GM12878 (cell line): ENCODE data around the gene RBMS3. TPM values are rescaled to one million over a fixed set of nuclear protein-coding genes. Genes with fewer than 3 reads are reported as not detected.

ENCODE experiments used
- ATAC-seq: fragments of 200-7000 bp; cut with Tn5 transposase; 3 replicates; pipeline ENCODE4 v1.9.1; 2020; ENCODE audit warnings: mild to moderate bottlenecking, moderate library complexity
- BruUV-seq: library from RNA; stranded (reverse); fragments of 400-500 nt; replicated peaks from 2 replicates; lab custom pipeline; 2021; lab: Mats Ljungman, UMichigan
- CTCF ChIA-PET: fragments of 300-600 bp; sonication (Branson Sonifier 250); formaldehyde crosslinking; extraction: SDS; loops from one replicate; lab custom pipeline; 2021; ENCODE audit warnings: inconsistent platforms; lab: Yijun Ruan, JAX
- POLR2A ChIA-PET: fragments of 350-600 bp; formaldehyde crosslinking; extraction: SDS; loops from one replicate; lab custom pipeline; 2021; ENCODE audit warnings: inconsistent platforms; lab: Charles Lee
- RAD21 ChIA-PET: fragments of 300-600 bp; sonication (Branson Sonifier 250); formaldehyde crosslinking; loops from one replicate; lab custom pipeline; 2023; ENCODE audit warnings: antibody characterized with exemption; ENCODE audit not compliant: unreplicated experiment; lab: Charles Lee
- SMC1A ChIA-PET: fragments of 300-600 bp; sonication (Branson Sonifier 250); formaldehyde crosslinking; loops from one replicate; lab custom pipeline; 2023; ENCODE audit not compliant: unreplicated experiment, uncharacterized antibody; lab: Charles Lee
- DNase-seq: peaks from one replicate; pipeline ENCODE4 v3.0.0-alpha.2; 2011; ENCODE audit warnings: low read depth, low spot score
- FAIRE-seq: peaks from 3 replicates; lab custom pipeline; 2011; peaks lifted over from hg19 to GRCh38; lab: Jason Lieb, UNC
- H2AFZ ChIP-seq: 2 replicates; pipeline ENCODE4 v1.6.0; 2011; ENCODE audit warnings: low read depth, low read length, control low read depth; ENCODE audit not compliant: control insufficient read depth
- H3K27ac ChIP-seq: 2 replicates; pipeline ENCODE4 v1.5.1; 2011; ENCODE audit warnings: control low read depth; ENCODE audit not compliant: control insufficient read depth, insufficient read depth
- H3K27me3 ChIP-seq, 2 experiments: replicated peaks in 1 of 2; 2 replicates each; pipeline versions ENCODE4 v1.6.0 to v1.6.1; 2011; ENCODE audit warnings: low read length in 1 of 2; ENCODE audit not compliant: control insufficient read depth in 2 of 2, insufficient read depth in 2 of 2
- H3K36me3 ChIP-seq, 2 experiments: 2 replicates each; pipeline ENCODE4 v1.5.1; 2011; ENCODE audit warnings: low read length in 1 of 2; ENCODE audit not compliant: control insufficient read depth in 2 of 2, insufficient read depth in 2 of 2
- H3K4me1 ChIP-seq: 2 replicates; pipeline ENCODE4 v1.6.1; 2011; ENCODE audit warnings: mild to moderate bottlenecking, low read length, moderate library complexity, mixed read lengths; ENCODE audit not compliant: control insufficient read depth, insufficient read depth
- H3K4me2 ChIP-seq: 2 replicates; pipeline ENCODE4 v1.6.0; 2011; ENCODE audit warnings: control low read depth; ENCODE audit not compliant: control insufficient read depth, insufficient read depth
- H3K4me3 ChIP-seq: fragments of 200-600 bp; sonication (generic); 2 replicates; pipeline ENCODE4 v1.5.1; 2016
- H3K79me2 ChIP-seq: 2 replicates; pipeline ENCODE4 v1.6.0; 2011; ENCODE audit warnings: low read length; ENCODE audit not compliant: control insufficient read depth, insufficient read depth
- H3K9ac ChIP-seq: 2 replicates; pipeline ENCODE4 v1.8.0; 2011; ENCODE audit warnings: low read length, control low read depth, mixed read lengths; ENCODE audit not compliant: control insufficient read depth, insufficient read depth
- H3K9me3 ChIP-seq: replicated peaks from 3 replicates; pipeline ENCODE4 v1.5.1; 2011; ENCODE audit warnings: mild to moderate bottlenecking, low read length; ENCODE audit not compliant: control insufficient read depth, insufficient read depth
- H4K20me1 ChIP-seq: 2 replicates; pipeline ENCODE4 v1.6.0; 2011; ENCODE audit not compliant: control insufficient read depth, insufficient read depth
- BRCA1 ChIP-seq: IDR thresholded peaks from 2 replicates; pipeline ENCODE4 v1.6.1; 2011; ENCODE audit warnings: low read depth, low read length, improper control_type of control experiment
- MEF2B ChIP-seq: fragments of 450-650 bp; IDR thresholded peaks from 2 replicates; pipeline ENCODE4 v1.6.1; 2018; ENCODE audit warnings: mild to moderate bottlenecking, moderate library complexity; ENCODE audit not compliant: partially characterized antibody, poor library complexity, severe bottlenecking
- ZNF274 ChIP-seq: IDR thresholded peaks from one replicate; pipeline ENCODE4 v1.8.0; 2011; ENCODE audit not compliant: insufficient read length, insufficient read depth
- ZSCAN29 ChIP-seq: fragments of 450-650 bp; IDR thresholded peaks from 2 replicates; pipeline ENCODE4 v1.6.1; 2017; ENCODE audit warnings: mild to moderate bottlenecking, moderate library complexity
- WGBS: methylation state at CpG from one replicate; pipeline ENCODE4 v1.1.6; 2016; ENCODE audit warnings: low lambda C conversion rate; ENCODE audit not compliant: insufficient replicate concordance, insufficient coverage; ENCODE audit errors: missing lambda C conversion rate; 5-methylcytosine and 5-hydroxymethylcytosine counted together
- in situ Hi-C: fragments of 300-500 bp; cut with MboI; formaldehyde crosslinking; loops from 9 replicates; pipeline ENCODE4 v1.14.3; 2018; ENCODE audit warnings: mixed read lengths
- intact Hi-C: fragments of 100-400 bp; cut with micrococcal nuclease; formaldehyde crosslinking; loops from one replicate; pipeline ENCODE4 v1.14.2; 2022; ENCODE audit not compliant: unreplicated experiment
- polyA plus RNA-seq, 11 experiments: library from polyadenylated mRNA; depleted of rRNA in 4 of 11; unstranded in 6 of 11; stranded (reverse) in 5 of 11; fragments of >200 nt; fragmentation: Nextera tagmentation in 4 of 11; fragmentation: Illumina TruSeq in 1 of 11; extraction: Ambion mirVana in 4 of 11; extraction: Trizol in 1 of 11; gene quantifications; 1 replicate in 1 of 11; 2 replicates in 10 of 11; pipeline versions ENCODE4 v1.2.1 to v1.2.3, GENCODE V29; 2011 to 2016; ENCODE audit warnings: inconsistent platforms in 2 of 11, missing spikeins in 2 of 11, low read depth in 1 of 11
- total RNA-seq, 4 experiments: library from RNA; depleted of rRNA in 3 of 4; stranded (reverse); fragments of >200 nt in 3 of 4; fragmentation: Illumina TruSeq in 1 of 4; extraction: Trizol in 1 of 4; gene quantifications; 2 replicates each; pipeline versions ENCODE4 v1.2.1 to v1.2.3, GENCODE V29; 2013 to 2021
- TF ChIP-seq, protein P1 (sequence below): IDR thresholded peaks from 2 replicates; pipeline ENCODE4 v1.6.1; 2012; ENCODE audit warnings: low read depth, low read length, improper control_type of control experiment
- TF ChIP-seq, protein P2 (sequence below): IDR thresholded peaks from 2 replicates; pipeline ENCODE4 v1.6.1; 2011; ENCODE audit warnings: mild to moderate bottlenecking, low read depth, low read length, moderate library complexity; ENCODE audit not compliant: insufficient replicate concordance

RBMS3 gene
- total and polyA plus RNA-seq, 10 of the 15 experiments (the other 5 are each of a cell fraction or from before 2014, with no cell fraction given), result 0.79 to 4.7 (median 3.1) TPM

DNA sequence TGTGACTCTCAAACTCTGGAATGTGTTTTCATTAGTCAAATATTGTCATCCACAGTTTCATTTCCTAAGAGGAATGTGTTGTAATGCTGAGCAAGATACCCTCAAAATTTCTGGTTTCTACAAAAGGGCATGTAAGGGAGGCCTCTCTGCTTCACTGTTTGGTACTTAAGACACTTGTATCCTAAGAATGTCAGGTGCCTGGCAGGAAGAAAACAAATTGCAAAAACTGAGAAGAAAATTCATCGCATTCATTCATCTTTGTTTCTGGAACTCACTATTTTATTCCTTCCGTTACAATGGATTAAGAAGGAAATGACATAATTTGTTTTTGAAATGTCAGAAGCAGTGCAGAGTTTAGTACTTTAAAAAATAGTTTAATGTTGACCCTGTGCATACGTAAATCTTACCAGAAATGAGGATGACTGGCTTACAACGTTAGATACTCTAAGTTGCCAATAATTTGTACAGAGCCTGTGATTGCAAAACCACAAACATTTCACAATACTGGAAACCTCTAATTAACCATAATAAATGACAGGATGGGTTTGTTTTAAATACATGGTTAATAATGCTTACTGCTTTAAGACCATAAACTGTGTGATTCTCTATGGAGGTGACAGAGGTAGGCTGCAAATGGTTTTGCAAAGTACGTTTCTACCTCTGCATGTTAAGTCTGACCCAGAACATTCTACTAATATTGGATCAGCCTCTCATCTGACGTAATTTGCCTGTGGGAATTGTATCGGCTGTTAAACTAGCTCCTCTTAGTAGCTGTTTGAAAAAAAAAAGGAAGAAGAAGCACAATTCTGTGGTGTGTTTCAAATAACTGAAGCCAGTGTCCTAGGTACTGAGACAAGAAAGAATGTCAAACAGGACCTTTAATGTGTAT, 477.8 kb downstream of the RBMS3 start:
- Histone ChIP-seq H3K4me3 (no peak overlapping the region), H3K79me2 (no peaks in the 10 kb centered on the region), H3K4me1 (no peaks in the 10 kb centered on the region), H4K20me1 (no peaks in the 10 kb centered on the region), H2AFZ (no peak overlapping the region), H3K27me3 (no peaks in the 10 kb centered on the region), H3K27ac (no peak overlapping the region), H3K4me2 (no peak overlapping the region), H3K36me3 (no peaks in the 10 kb centered on the region), H3K9ac (no peak overlapping the region), H3K9me3 (no peaks in the 10 kb centered on the region)
- DNase-seq, result no peak
- BruUV-seq, result no TSS peak
- 10% methylated on average over 7 of the region's 7 CpGs for WGBS
- CTCF ChIA-PET, result interaction anchor here (1.1 kb wide), 1 partner anchor 91 kb away, joined by 4 read pairs; no protein-coding TSS in a partner anchor
- POLR2A ChIA-PET, result no interaction called here
- no peak for FAIRE-seq
- ATAC-seq, result no peak
- RAD21 ChIA-PET, result interaction anchor here (1.2 kb wide), 1 partner anchor 145 kb away, joined by 3 read pairs; no protein-coding TSS in a partner anchor
- in situ Hi-C loops (no loop called here), intact Hi-C loops (no loop called here)
- TF ChIP-seq MEF2B (no peak), ZSCAN29 (no peak), BRCA1 (no peak), ZNF274 (no peak)
- TF ChIP-seq, protein P1, sequence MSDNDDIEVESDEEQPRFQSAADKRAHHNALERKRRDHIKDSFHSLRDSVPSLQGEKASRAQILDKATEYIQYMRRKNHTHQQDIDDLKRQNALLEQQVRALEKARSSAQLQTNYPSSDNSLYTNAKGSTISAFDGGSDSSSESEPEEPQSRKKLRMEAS, result no peak
- TF ChIP-seq, protein P2, sequence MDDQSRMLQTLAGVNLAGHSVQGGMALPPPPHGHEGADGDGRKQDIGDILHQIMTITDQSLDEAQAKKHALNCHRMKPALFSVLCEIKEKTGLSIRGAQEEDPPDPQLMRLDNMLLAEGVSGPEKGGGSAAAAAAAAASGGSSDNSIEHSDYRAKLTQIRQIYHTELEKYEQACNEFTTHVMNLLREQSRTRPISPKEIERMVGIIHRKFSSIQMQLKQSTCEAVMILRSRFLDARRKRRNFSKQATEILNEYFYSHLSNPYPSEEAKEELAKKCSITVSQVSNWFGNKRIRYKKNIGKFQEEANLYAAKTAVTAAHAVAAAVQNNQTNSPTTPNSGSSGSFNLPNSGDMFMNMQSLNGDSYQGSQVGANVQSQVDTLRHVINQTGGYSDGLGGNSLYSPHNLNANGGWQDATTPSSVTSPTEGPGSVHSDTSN, result no peak
- SMC1A ChIA-PET, result interaction anchor here (0.9 kb wide), 1 partner anchor 15 kb away, joined by 3 read pairs; no protein-coding TSS in a partner anchor
